Measurements from ENCODE around the gene HIPK2. TPM values are rescaled to one million over a fixed set of nuclear protein-coding genes. Genes with fewer than 3 reads are reported as not detected.
A peak's percentile ranks its signal among the peaks of the same experiment; 100 is the strongest.

HIPK2 gene
- total RNA-seq, 3 donors from 2014 or later (not counting 1 experiment from before 2014, with no cell fraction given), result 127 to 145 (median 144) TPM

GRCh38 chr7:139699640-139700504 lies 77.9 kb downstream of the HIPK2 start:
- Mint-ChIP-seq H3K4me3 (no peak overlapping the region), H3K9me3 (no peaks in the 10 kb centered on the region), H3K36me3 (no peaks in the 10 kb centered on the region), H3K4me1 (peaks cover 67 to 71% of the 10 kb centered on the region in 2 donors), H3K27me3 (ENCODE audit: low read depth in 2 of 2) (no peaks in the 10 kb centered on the region), H3K27ac (peak overlapping the region; percentile 68 to 76)
- H3K4me3 ChIP-seq (ENCODE audit: low read length), result no peak overlapping the region
- H3K27ac ChIP-seq (ENCODE audit: low read length), result no peak overlapping the region
- no peak for DNase-seq
- intact Hi-C loops (cut with micrococcal nuclease), result no loop called here
- 82% methylated on average over 18 of the region's 18 CpGs for WGBS (ENCODE audit: insufficient coverage)
- TF ChIP-seq CTCF (IDR thresholded peaks at IDR 0.05), result no peak
- peaks cover 4% of the 10 kb centered on the region for H3K36me3 ChIP-seq (ENCODE audit: control insufficient read depth, insufficient read depth, low read length)
- ATAC-seq, result peak in 1 of 3 donors; percentile 48
- peaks cover 11% of the 10 kb centered on the region for H3K4me1 ChIP-seq (ENCODE audit: control insufficient read depth, insufficient read depth, low read length)
- no peaks in the 10 kb centered on the region for H3K27me3 ChIP-seq (ENCODE audit: control insufficient read depth, insufficient read depth, low read length)
- no peaks in the 10 kb centered on the region for H3K9me3 ChIP-seq (ENCODE audit: control insufficient read depth, insufficient read depth, low read length)

GRCh38 chr7:139698844-139699243 lies 79.0 kb downstream of the HIPK2 start:
- H3K27ac Mint-ChIP-seq, result peak overlapping the region; percentile 10 to 13
- H3K27me3 Mint-ChIP-seq (ENCODE audit: low read depth in 2 of 2), result no peaks in the 10 kb centered on the region
- peaks cover 65 to 74% of the 10 kb centered on the region in 2 donors for H3K4me1 Mint-ChIP-seq
- H3K9me3 Mint-ChIP-seq, result no peaks in the 10 kb centered on the region
- no peaks in the 10 kb centered on the region for H3K36me3 Mint-ChIP-seq
- H3K27me3 ChIP-seq (ENCODE audit: control insufficient read depth, insufficient read depth, low read length), result no peaks in the 10 kb centered on the region
- H3K9me3 ChIP-seq (ENCODE audit: control insufficient read depth, insufficient read depth, low read length), result no peaks in the 10 kb centered on the region
- H3K4me3 Mint-ChIP-seq, result no peak overlapping the region
- H3K36me3 ChIP-seq (ENCODE audit: control insufficient read depth, insufficient read depth, low read length), result peaks cover 4% of the 10 kb centered on the region
- WGBS (ENCODE audit: insufficient coverage), result 86% methylated on average over 13 of the region's 13 CpGs
- DNase-seq (no peak), ATAC-seq (no peak)
- no peak for TF ChIP-seq CTCF (IDR thresholded peaks at IDR 0.05)
- H3K27ac ChIP-seq (ENCODE audit: low read length), result no peak overlapping the region
- peaks cover 2% of the 10 kb centered on the region for H3K4me1 ChIP-seq (ENCODE audit: control insufficient read depth, insufficient read depth, low read length)
- no peak overlapping the region for H3K4me3 ChIP-seq (ENCODE audit: low read length)
- intact Hi-C loops (cut with micrococcal nuclease), result no loop called here

DNA sequence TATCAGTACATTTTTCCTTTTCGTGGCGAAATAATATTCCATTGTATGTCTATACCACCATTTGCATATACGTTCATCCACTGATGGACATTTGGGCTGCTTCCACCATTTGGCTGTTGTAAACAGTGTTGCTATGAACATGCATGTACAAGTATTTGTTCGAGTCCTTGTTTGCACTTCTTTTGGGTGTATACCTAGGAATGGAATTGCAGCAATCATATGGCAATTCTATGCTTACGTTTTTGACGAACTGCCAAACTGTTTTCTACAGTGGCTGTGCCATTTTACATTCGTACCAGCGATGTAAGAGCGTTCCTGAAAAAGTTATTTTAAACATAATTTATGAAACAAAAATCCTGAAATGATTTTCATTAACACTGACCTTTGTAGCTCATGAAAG lies 79.5 kb downstream of the HIPK2 start:
- no peaks in the 10 kb centered on the region for H3K27me3 ChIP-seq (ENCODE audit: control insufficient read depth, insufficient read depth, low read length)
- peaks cover 4% of the 10 kb centered on the region for H3K36me3 ChIP-seq (ENCODE audit: control insufficient read depth, insufficient read depth, low read length)
- Mint-ChIP-seq H3K4me1 (peaks cover 61 to 76% of the 10 kb centered on the region in 2 donors), H3K36me3 (no peaks in the 10 kb centered on the region), H3K27me3 (ENCODE audit: low read depth in 2 of 2) (no peaks in the 10 kb centered on the region), H3K4me3 (no peak overlapping the region), H3K9me3 (no peaks in the 10 kb centered on the region), H3K27ac (peak overlapping the region; percentile 5 to 10)
- no peak overlapping the region for H3K4me3 ChIP-seq (ENCODE audit: low read length)
- 94% methylated on average over 9 of the region's 9 CpGs for WGBS (ENCODE audit: insufficient coverage)
- TF ChIP-seq CTCF (IDR thresholded peaks at IDR 0.05), result no peak
- DNase-seq (no peak), ATAC-seq (no peak)
- H3K9me3 ChIP-seq (ENCODE audit: control insufficient read depth, insufficient read depth, low read length), result no peaks in the 10 kb centered on the region
- intact Hi-C loops (cut with micrococcal nuclease), result no loop called here
- H3K27ac ChIP-seq (ENCODE audit: low read length), result no peak overlapping the region
- no peaks in the 10 kb centered on the region for H3K4me1 ChIP-seq (ENCODE audit: control insufficient read depth, insufficient read depth, low read length)

Data from natural killer cell (primary cell).